Lung (tissue), 12 donors: ENCODE measurements around the gene CEP83. TPM values are rescaled to one million over a fixed set of nuclear protein-coding genes. Genes with fewer than 3 reads are reported as not detected.

Source experiments
- ATAC-seq: fragments of 200-7000 bp; cut with Tn5 transposase; one replicate; pipeline ENCODE4 v1.9.1; 2020; ENCODE audit warnings: moderate number of reproducible peaks; ENCODE audit not compliant: insufficient read depth, low FRiP score
- DNase-seq, 3 donors: peaks; one replicate each; pipeline ENCODE4 v3.0.0-alpha.2; 2013 to 2017
- H3K27ac ChIP-seq, 2 donors: one replicate each; pipeline ENCODE4 v1.5.1; 2013; ENCODE audit warnings: mild to moderate bottlenecking in 2 of 2, moderate library complexity in 2 of 2, control low read depth in 1 of 2, inconsistent platforms in 1 of 2, low read depth in 1 of 2, low read length in 1 of 2
- H3K27me3 ChIP-seq, 3 donors: one replicate each; pipeline ENCODE4 v1.5.1; 2013; ENCODE audit warnings: low read length in 2 of 3; ENCODE audit not compliant: control insufficient read depth in 3 of 3, insufficient read depth in 3 of 3
- H3K36me3 ChIP-seq, 4 donors: one replicate each; pipeline ENCODE4 v1.5.1; 2013; ENCODE audit warnings: low read length in 4 of 4, mild to moderate bottlenecking in 1 of 4, moderate library complexity in 1 of 4; ENCODE audit not compliant: control insufficient read depth in 4 of 4, insufficient read depth in 4 of 4
- H3K4me1 ChIP-seq, 5 donors: one replicate each; pipeline ENCODE4 v1.5.1; 2013; ENCODE audit warnings: low read length in 5 of 5, mild to moderate bottlenecking in 2 of 5, moderate library complexity in 1 of 5; ENCODE audit not compliant: control insufficient read depth in 5 of 5, insufficient read depth in 5 of 5
- H3K4me3 ChIP-seq: one replicate; pipeline ENCODE4 v1.5.1; 2013; ENCODE audit warnings: mild to moderate bottlenecking, control low read depth, moderate library complexity
- H3K9ac ChIP-seq, 2 donors: one replicate each; pipeline ENCODE4 v1.5.1; 2013; ENCODE audit warnings: low read length in 2 of 2, control low read depth in 1 of 2; ENCODE audit not compliant: insufficient read depth in 1 of 2
- H3K9me3 ChIP-seq, 4 donors: one replicate each; pipeline ENCODE4 v1.5.1; 2013; ENCODE audit warnings: low read length in 3 of 4, mild to moderate bottlenecking in 1 of 4, moderate library complexity in 1 of 4; ENCODE audit not compliant: control insufficient read depth in 4 of 4, insufficient read depth in 3 of 4
- WGBS, 2 donors: extraction: QIAGEN DNeasy Blood & Tissue Kit; methylation state at CpG; one replicate each; pipeline ENCODE4 v1.1.7; 2013; 5-methylcytosine and 5-hydroxymethylcytosine counted together
- polyA plus RNA-seq, 2 donors: library from polyadenylated mRNA; stranded (reverse); fragments of 200-250 nt; gene quantifications; one replicate each; pipeline ENCODE4 v1.2.1, GENCODE V29; 2013
- total RNA-seq, 2 donors: library from RNA; depleted of rRNA in 1 of 2; stranded (reverse); fragments of >200 nt in 1 of 2; gene quantifications; one replicate each; pipeline ENCODE4 v1.2.1, GENCODE V29; 2014 to 2021
- TF ChIP-seq, protein P1 (sequence below): IDR thresholded peaks from 2 replicates; pipeline ENCODE4 v1.5.1; 2012; ENCODE audit warnings: mild to moderate bottlenecking; ENCODE audit errors: control extremely low read depth, extremely low read depth
- donor health status: control.
- donor health status: control.
- donor health status: Bipolar disorder and iron deficiency.
- donor health status: healthy.
- donor health status: DM: yes; HTN: yes; CAD: no.

CEP83 gene
- total and polyA plus RNA-seq, 4 donors: 5.2 to 43.6 (median 20.1) TPM

DNA sequence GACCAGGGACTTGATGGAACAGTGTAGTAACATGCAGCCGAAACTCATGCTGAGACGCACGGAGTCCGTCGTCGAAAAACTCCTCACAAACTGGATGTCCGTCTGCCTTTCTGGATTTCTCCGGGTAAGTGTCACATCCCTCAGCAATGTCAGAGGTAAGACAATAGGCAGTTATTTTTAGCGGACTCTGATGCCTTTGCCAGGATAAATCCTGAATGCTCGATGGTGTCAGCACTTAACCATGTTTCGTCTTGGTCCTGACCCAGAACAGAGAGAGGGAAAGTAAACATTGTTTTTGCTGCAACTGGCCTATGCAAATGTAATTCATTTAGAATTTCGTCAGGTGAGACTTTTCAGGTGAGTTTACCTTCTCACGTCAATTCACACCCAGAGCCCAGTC is 198.9 kb downstream of the CEP83 start:
- peak overlapping the region; percentile 2 to 34 for H3K27ac ChIP-seq
- TF ChIP-seq, protein P1, sequence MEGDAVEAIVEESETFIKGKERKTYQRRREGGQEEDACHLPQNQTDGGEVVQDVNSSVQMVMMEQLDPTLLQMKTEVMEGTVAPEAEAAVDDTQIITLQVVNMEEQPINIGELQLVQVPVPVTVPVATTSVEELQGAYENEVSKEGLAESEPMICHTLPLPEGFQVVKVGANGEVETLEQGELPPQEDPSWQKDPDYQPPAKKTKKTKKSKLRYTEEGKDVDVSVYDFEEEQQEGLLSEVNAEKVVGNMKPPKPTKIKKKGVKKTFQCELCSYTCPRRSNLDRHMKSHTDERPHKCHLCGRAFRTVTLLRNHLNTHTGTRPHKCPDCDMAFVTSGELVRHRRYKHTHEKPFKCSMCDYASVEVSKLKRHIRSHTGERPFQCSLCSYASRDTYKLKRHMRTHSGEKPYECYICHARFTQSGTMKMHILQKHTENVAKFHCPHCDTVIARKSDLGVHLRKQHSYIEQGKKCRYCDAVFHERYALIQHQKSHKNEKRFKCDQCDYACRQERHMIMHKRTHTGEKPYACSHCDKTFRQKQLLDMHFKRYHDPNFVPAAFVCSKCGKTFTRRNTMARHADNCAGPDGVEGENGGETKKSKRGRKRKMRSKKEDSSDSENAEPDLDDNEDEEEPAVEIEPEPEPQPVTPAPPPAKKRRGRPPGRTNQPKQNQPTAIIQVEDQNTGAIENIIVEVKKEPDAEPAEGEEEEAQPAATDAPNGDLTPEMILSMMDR: no peak
- H3K27me3 ChIP-seq: no peaks in the 10 kb centered on the region
- DNase-seq (no peak), ATAC-seq (no peak)
- H3K9me3 ChIP-seq: no peaks in the 10 kb centered on the region
- H3K4me1 ChIP-seq: peaks cover 8 to 45% (median 28%) of the 10 kb centered on the region in 5 donors
- no peaks in the 10 kb centered on the region for H3K36me3 ChIP-seq
- 72 to 77% methylated on average over 13 of the region's 13 CpGs for WGBS, 2 donors
- no peak overlapping the region for H3K9ac ChIP-seq
- no peak overlapping the region for H3K4me3 ChIP-seq

DNA sequence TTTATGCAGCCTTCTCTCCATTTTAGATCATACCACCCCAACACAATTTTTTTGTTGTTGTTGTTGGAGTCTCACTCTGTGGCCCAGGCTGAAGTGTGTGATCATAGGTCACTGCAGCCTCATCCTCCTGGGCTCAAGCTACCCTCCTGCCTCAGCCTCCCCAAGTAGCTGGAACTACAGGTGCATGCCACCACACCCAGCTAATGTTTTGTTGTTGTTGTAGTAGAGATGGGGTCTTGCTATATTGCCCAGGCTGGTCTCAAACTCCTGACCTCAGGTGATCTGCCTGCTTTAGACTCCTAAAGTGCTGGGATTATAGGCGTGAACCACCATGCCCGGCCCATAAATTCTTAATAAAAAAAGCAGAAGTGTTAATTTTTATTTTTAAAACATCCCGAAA is 199.7 kb downstream of the CEP83 start:
- no peak overlapping the region for H3K9ac ChIP-seq
- H3K27me3 ChIP-seq: no peaks in the 10 kb centered on the region
- no peak for ATAC-seq
- H3K9me3 ChIP-seq: no peaks in the 10 kb centered on the region
- no peak overlapping the region for H3K4me3 ChIP-seq
- peaks cover 8 to 38% (median 25%) of the 10 kb centered on the region in 5 donors for H3K4me1 ChIP-seq
- WGBS, 2 donors: 93 to 95% methylated on average over 3 of the region's 3 CpGs
- H3K36me3 ChIP-seq: no peaks in the 10 kb centered on the region
- H3K27ac ChIP-seq: no peak overlapping the region
- TF ChIP-seq, protein P1: no peak
- no peak for DNase-seq

DNA sequence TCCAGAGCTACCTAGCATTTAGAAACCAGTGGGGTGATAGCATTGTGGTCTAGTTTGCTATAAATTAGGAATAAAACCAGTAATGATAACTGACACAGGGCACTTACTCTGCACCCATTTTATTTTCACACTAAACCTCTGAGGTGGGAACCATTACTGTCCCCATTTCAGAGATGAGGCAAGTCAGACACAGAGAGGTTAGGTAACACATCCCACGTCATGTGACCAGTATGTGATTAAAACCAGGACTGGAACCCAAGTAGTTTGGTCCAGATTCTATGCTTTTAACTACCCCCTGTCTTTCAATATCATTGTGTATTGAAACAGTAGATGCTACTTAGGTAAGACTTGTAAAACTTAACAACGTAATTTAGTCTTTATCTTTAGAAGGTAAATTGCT is 201.1 kb downstream of the CEP83 start:
- Histone ChIP-seq H3K27me3 (no peaks in the 10 kb centered on the region), H3K4me3 (no peak overlapping the region), H3K9ac (no peak overlapping the region), H3K36me3 (no peaks in the 10 kb centered on the region), H3K27ac (no peak overlapping the region), H3K4me1 (peaks cover 8 to 23% (median 16%) of the 10 kb centered on the region in 5 donors), H3K9me3 (no peaks in the 10 kb centered on the region)
- ATAC-seq: no peak
- no peak for DNase-seq
- WGBS, 2 donors: 78 to 87% methylated on average over 2 of the region's 2 CpGs
- TF ChIP-seq, protein P1: no peak

Other genes with a start within 250 kb of the CEP83 start
- gene TMCC3, start 190.7 kb upstream of the CEP83 start, total RNA-seq: 10 to 100 TPM in 1 of 2 donors, 1 to 10 TPM in 1; 7.8 to 17.8 TPM
- 1 to 10 TPM; 1.7 to 7.4 TPM for gene TMCC3, start 190.7 kb upstream of the CEP83 start, polyA plus RNA-seq